ENCODE results near the gene ATP6V1D.
"Not testable (repeated sequence)": the region's sequence is repeated elsewhere in the genome, so short reads cannot be mapped to it uniquely, and the experiment has no call there.

Gene ATP6V1D

GRCh38 chr14:67359775-67360469, at the start of gene ATP6V1D, which contains the start of gene EIF2S1:
TSS of gene ATP6V1D (minus strand) at chr14:67359804. CDS start at chr14:67359698, 106 bp downstream.
TSS of gene EIF2S1 (plus strand) at chr14:67360328. CDS start at chr14:67364768, 4,440 bp downstream.
- DNase-seq: peak; percentile 99

GRCh38 chr14:67408122-67408801, 48.7 kb upstream of the ATP6V1D start:
- not testable (repeated sequence) for DNase-seq

- no peak for DNase-seq
These were observed 46.2 kb upstream of the ATP6V1D start for GRCh38 chr14:67405771-67406170.

GRCh38 chr14:67400434-67400833, 40.8 kb upstream of the ATP6V1D start:
- no peak for DNase-seq

GRCh38 chr14:67397536-67397935, 37.9 kb upstream of the ATP6V1D start:
- DNase-seq: no peak

- no peak for DNase-seq
These were observed 36.9 kb upstream of the ATP6V1D start for GRCh38 chr14:67396381-67396970.

- no peak for DNase-seq
These were observed 36.2 kb upstream of the ATP6V1D start for GRCh38 chr14:67395876-67396189.

GRCh38 chr14:67395086-67395875, 35.7 kb upstream of the ATP6V1D start:
- DNase-seq: no peak

GRCh38 chr14:67393689-67394088, 34.1 kb upstream of the ATP6V1D start:
- no peak for DNase-seq

- DNase-seq: no peak
These were observed 33.2 kb upstream of the ATP6V1D start for GRCh38 chr14:67392800-67393199.

GRCh38 chr14:67392123-67392522, 32.5 kb upstream of the ATP6V1D start:
- no peak for DNase-seq

GRCh38 chr14:67391268-67391667, 31.7 kb upstream of the ATP6V1D start:
- no peak for DNase-seq

GRCh38 chr14:67389811-67390534, 30.4 kb upstream of the ATP6V1D start:
- no peak for DNase-seq

- DNase-seq: no peak
These were observed 29.7 kb upstream of the ATP6V1D start for GRCh38 chr14:67389275-67389674.

GRCh38 chr14:67387195-67387594, 27.6 kb upstream of the ATP6V1D start:
- DNase-seq: no peak

- no peak for DNase-seq
These were observed 26.0 kb upstream of the ATP6V1D start for GRCh38 chr14:67385618-67386017.

- DNase-seq: no peak
These were observed 25.5 kb upstream of the ATP6V1D start for GRCh38 chr14:67385120-67385519.

- no peak for DNase-seq
These were observed 18.3 kb upstream of the ATP6V1D start for GRCh38 chr14:67377916-67378315.

GRCh38 chr14:67373347-67373746, 13.7 kb upstream of the ATP6V1D start:
- no peak for DNase-seq

- DNase-seq: no peak
These were observed 13.2 kb upstream of the ATP6V1D start for GRCh38 chr14:67372833-67373232.

GRCh38 chr14:67371247-67372148, 11.9 kb upstream of the ATP6V1D start:
- no peak for DNase-seq

GRCh38 chr14:67370830-67371229, 11.2 kb upstream of the ATP6V1D start:
- no peak for DNase-seq
